Keratinocyte (primary cell): ENCODE data around the gene LOXHD1.

Experiments
- EZH2 ChIP-seq: IDR thresholded peaks from one replicate; pipeline ENCODE4 v1.6.1; 2012; ENCODE audit warnings: inconsistent platforms, mild to moderate bottlenecking, low read length, moderate library complexity
- TF ChIP-seq, protein P1 (sequence below), 3 experiments: IDR thresholded peaks in 1 of 3; conservative IDR thresholded peaks in 1 of 3; optimal IDR thresholded peaks in 1 of 3; 2 replicates in 2 of 3; 3 replicates in 1 of 3; pipeline versions ENCODE3 to v1.5.1; 2011; ENCODE audit warnings: low read length in 3 of 3, mild to moderate bottlenecking in 3 of 3, moderate library complexity in 2 of 3, control low read depth in 1 of 3, inconsistent platforms in 1 of 3; ENCODE audit not compliant: insufficient read depth in 2 of 3; ENCODE audit errors: extremely low read depth in 1 of 3

- TF ChIP-seq, protein P1, sequence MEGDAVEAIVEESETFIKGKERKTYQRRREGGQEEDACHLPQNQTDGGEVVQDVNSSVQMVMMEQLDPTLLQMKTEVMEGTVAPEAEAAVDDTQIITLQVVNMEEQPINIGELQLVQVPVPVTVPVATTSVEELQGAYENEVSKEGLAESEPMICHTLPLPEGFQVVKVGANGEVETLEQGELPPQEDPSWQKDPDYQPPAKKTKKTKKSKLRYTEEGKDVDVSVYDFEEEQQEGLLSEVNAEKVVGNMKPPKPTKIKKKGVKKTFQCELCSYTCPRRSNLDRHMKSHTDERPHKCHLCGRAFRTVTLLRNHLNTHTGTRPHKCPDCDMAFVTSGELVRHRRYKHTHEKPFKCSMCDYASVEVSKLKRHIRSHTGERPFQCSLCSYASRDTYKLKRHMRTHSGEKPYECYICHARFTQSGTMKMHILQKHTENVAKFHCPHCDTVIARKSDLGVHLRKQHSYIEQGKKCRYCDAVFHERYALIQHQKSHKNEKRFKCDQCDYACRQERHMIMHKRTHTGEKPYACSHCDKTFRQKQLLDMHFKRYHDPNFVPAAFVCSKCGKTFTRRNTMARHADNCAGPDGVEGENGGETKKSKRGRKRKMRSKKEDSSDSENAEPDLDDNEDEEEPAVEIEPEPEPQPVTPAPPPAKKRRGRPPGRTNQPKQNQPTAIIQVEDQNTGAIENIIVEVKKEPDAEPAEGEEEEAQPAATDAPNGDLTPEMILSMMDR (optimal IDR thresholded peaks at IDR 0.05 in 1 of 3, IDR thresholded peaks at IDR 0.05 in 1 of 3, conservative IDR thresholded peaks at IDR 0.05 in 1 of 3; ENCODE audit: extremely low read depth in 1 of 3, insufficient read depth in 2 of 3, low read length in 3 of 3) = no peak
- no peak for TF ChIP-seq EZH2
Observed at GRCh38 chr18:46590103-46590502, 66.9 kb downstream of the LOXHD1 start.
